ENCODE measurements around the gene PLK5.

PLK5 gene

GRCh38 chr19:1577090-1577928 is 53.4 kb downstream of the PLK5 start:
- no peak for DNase-seq (ENCODE audit: low read depth)

GRCh38 chr19:1577929-1578618 is 54.2 kb downstream of the PLK5 start:
- DNase-seq (ENCODE audit: low read depth), result no peak

- DNase-seq (ENCODE audit: low read depth), result no peak
Observed at GRCh38 chr19:1579222-1579621, 55.3 kb downstream of the PLK5 start.

GRCh38 chr19:1580382-1580781 is 56.5 kb downstream of the PLK5 start:
- DNase-seq (ENCODE audit: low read depth), result no peak

- DNase-seq (ENCODE audit: low read depth), result no peak
Observed at GRCh38 chr19:1580957-1581356, 57.1 kb downstream of the PLK5 start.

- no peak for DNase-seq (ENCODE audit: low read depth)
Observed at GRCh38 chr19:1582201-1582600, 58.3 kb downstream of the PLK5 start.

GRCh38 chr19:1584500-1585242 is 60.8 kb downstream of the PLK5 start:
- no peak for DNase-seq (ENCODE audit: low read depth)

- no peak for DNase-seq (ENCODE audit: low read depth)
Observed at GRCh38 chr19:1585243-1585580, 61.3 kb downstream of the PLK5 start.
